ENCODE data around the gene RET.
"Not testable (repeated sequence)": the region's sequence is repeated elsewhere in the genome, so short reads cannot be mapped to it uniquely, and the experiment has no call there.

RET gene

DNA sequence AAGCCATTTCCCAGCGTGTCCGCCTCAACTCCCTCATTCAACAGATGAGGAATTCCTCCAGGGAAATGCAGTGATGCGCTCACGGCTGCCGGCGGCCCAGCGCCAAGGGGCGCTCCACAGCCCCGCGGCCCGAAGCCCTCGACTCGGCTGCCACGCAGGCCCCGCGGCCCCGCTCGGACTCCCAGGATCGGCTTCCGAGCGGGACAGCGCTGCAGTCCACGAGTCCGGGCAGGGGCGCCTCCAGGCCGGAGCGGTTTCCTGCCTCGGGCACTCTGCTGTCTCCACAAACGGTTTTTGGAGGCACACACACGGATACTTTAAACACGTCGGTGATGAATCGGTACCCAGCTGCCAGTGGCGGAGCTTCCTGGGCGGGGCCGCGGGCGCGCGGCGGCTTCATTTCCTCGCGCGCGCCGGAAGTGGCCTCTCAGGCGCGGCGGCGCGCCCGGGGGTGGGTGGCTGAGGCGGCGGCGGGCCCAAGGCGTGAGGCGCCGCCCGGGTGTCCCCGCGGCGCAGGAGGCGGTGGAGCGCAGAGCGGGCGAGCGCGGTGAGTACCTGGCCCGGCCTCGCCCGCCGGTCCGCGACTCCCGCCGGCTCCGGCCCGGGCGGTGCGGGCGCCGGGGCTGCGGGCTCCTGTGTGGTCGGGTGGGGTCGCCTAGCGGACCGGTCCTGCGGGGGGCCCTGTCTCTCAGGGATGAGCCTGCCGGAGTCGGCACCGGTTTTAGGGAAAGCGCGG, 61.3 kb downstream of the RET start, which contains the start of gene CSGALNACT2:
TSS of gene CSGALNACT2 (plus strand) at position 425 of the 736 bp plus-strand sequence. CDS start 16,705 bp downstream, outside the sequence.
- DNase-seq = peak; percentile 64 to 86 (median 76)

DNA sequence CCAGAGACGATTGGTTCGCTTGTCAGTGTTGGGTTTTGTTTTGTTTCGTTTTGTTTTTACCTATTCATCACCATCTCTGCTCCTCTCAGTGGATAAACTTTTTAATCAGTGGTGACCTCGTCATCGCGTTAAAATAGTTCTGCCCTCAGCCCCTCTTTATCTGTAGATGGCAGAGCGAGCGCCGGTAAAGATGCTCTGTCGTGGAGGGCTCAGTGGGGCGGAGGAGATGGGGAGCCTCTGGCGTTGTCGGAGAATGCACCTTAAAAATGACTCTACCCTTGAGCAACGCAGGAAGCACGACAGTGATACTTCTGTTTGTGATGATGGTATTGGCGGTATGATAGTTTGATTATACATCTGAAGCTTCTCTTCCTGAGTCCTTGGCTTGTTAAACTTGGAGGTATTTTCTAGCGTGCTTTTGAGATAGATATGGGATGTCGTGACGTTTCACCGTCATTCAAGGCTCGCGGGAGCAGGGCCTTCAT, 61.9 kb downstream of the RET start:
- DNase-seq = peak; percentile 12 to 41 (median 30)

DNA sequence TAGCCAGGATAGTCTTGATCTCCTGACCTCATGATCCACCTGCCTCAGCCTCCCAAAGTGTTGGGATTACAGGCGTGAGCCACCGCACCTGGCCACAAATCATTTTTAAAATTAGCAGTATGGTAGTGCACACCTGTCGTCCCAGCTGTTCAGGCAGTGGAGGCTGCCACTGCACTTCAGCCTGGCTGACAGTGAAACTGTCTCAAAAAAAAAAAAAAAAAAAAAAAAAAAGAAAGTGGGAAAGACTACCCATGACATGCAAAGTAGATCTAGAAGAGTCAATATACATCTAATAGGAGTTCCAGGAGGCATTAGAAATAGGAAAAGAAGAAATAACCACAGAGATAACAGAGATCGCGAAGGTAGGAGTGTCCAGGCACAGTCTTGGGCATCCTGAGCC, 64.6 kb downstream of the RET start:
- DNase-seq = no peak

DNA sequence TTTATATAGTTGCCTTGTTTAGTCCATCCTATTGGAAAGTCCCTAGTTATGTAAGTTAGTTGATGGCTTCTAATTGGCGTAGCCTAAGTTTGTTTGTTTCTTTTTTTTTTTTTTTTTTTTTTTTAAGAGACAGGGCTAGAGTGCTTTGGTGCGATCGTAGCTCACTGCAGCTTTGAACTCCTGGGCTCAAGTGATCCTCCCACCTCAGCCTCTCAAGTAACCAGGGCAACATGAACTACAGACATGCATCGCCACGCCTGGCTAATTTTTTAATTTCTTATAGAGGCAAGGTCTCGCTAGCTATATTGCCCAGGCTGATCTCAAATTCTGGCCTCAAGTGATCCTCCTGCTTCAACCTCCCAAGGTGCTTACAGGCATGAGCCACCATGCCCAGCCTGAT, 68.4 kb downstream of the RET start:
- no peak for DNase-seq

DNA sequence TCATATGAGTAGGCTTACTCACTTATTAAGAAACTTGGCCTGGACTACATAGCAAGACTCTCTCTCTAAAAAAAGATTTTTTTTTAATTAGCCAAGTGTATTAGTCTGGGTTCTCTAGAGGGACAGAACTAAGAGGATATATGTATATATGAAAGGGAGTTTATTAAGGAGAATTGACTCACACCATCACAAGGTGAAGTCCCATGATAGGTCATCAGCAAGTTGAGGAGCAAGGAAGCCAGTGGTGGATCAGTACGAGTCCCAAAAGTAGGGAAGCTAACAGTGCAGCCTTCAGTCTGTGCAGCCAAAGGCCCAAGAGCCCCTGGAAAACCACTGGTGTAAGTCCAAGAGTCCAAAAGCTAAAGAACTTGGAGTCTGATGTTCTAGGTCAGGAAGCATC, 69.1 kb downstream of the RET start:
- not testable (repeated sequence) for DNase-seq

DNA sequence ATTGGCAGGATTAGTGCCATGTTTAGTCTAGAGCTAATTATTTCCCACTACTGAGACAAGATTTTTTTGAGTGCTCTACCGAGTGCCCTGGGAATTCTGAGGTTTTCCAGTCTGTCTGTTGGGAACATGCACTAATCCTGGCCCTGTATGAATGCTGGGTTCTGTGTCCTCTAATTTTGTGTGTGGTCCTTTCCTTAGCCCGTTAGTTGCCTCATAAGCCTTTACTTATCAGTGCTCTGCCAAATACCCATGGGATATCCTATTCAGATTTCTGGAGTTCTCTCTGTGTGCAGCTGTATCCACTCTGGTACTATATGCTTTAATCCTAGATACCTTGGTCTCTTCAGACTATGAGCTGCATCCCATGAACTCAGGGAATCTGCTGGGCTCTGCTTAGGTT, 74.5 kb downstream of the RET start:
- DNase-seq = no peak

DNA sequence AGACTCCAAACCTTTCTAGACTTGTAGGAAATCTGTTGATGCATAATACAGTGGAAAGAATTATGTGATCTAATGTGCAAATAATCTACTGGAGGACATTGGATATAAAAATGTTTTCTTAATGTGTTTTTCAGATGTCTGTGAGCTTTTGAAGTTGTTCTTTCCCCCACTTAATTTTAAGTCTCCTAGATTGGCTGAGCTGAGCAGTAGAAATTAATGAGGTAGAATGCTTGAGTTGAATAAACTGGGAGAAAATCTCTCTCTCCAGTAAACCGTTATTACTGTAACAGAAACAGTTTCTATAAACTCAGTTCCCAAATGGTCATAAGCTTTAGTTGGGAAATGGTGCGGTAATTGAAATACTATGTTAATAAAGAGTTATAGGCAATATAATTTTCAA, 77.0 kb downstream of the RET start:
- DNase-seq = no peak

DNA sequence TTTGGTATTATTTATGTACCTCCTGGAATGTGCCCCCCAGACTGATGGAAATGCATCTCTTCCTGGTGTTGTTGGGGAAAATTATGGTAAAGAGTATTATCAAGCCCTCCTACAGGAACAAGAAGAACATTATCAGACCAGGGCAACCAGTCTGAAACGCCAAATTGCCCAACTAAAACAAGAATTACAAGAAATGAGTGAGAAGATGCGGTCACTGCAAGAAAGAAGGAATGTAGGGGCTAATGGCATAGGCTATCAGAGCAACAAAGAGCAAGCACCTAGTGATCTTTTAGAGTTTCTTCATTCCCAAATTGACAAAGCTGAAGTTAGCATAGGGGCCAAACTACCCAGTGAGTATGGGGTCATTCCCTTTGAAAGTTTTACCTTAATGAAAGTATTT, 78.4 kb downstream of the RET start:
- no peak for DNase-seq

DNA sequence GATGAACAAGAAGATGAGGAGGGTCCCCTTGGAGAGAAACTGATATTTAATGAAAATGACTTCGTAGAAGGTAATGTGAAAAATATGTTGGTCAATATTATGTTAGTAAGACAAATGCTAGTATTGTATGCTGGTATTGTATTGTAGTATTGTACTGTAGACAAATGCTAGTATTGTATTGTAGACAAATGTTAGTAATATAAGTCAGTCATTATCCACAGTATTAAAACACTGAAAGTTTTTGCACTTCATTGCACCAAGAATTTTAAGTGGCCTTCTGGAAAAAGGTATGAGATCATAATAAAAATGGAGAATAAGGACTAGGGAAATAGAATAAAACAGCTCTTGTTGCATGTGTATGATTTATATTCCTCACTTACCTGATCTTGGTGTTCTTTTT, 78.9 kb downstream of the RET start:
- DNase-seq = no peak

DNA sequence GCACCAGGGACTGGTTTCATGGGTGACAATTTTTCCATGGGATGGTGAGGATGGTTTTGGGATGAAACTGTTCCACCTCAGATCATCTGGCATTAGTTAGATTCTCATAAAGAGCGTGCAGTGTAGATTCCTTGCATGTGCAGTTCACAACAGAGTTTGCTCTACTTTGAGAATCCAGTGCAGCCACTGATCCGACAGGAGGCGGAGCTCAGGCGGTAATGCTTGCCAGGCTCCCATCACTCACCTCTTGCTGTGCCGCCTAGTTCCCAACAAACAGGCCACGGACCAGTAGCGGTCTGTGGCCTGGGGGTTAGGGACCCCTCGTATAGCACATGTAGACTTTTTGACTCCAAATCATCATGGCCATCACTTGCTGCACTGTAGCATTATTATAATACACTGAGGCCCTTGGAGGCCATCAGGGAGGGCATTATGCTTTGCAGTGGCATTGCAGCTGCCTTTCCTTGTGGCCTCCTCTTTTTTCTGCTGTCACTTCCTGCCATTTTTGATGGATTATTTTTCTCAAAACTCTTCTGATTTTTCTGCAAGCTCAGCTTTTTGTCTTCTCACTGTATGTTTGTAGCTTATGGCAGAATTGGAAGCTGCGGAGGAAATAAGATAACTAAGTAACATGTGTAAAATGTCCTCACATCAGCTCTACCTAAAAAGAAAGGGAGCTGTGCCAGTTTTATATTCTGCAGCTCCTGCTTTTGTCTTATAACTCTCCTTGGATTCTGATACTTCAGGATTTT, 79.9 kb downstream of the RET start:
- no peak for DNase-seq

DNA sequence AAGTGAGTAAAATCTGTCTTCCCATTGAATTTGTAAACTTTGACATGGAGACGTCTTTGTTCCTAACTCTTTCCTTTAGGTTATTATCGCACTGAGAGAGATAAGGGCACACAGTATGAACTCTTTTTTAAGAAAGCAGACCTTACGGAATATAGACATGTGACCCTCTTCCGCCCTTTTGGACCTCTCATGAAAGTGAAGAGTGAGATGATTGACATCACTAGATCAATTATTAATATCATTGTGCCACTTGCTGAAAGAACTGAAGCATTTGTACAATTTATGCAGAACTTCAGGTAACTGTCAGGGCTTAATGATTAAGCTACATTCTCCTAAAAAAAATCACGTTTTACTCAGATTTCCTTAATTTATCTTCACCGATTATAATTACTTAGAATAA, 81.8 kb downstream of the RET start:
- no peak for DNase-seq

DNA sequence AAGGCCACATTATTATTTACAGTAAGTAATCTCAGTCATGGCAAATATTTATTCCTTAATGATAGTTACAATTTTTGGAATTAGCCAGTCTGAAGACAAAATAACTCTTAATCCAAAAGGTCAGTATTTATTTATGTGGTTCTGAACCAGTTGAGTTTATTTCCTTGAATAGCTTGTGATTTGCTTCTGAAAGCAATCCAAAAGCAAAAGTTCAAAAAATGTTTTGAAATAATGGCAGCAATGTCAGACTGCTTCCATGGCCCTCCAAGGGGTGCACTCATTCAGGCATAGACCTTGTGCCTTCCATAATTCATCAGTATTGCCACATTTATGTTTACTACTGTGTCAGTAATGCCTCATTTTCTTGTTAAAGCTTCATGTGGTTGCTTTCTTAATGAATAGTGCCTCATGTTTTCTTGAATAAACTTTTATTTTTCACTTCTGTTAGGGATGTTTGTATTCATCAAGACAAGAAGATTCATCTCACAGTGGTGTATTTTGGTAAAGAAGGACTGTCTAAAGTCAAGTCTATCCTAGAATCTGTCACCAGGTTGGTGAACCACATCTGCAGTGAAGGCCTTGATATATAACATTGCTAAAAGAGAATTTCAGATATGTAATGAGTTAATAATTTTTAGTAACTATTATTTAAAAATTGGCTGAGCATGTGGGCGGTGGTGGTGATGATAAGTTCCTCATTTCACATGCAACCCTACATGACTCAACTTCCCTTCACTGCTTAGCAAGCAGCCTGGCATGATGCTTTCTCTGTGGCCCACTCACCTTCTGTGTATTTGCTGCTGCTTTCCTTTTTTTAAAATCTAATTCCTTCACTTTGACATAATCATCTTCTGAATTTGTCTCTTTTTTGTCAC, 83.4 kb downstream of the RET start:
- DNase-seq = peak in 1 of 4 experiments; percentile 11

DNA sequence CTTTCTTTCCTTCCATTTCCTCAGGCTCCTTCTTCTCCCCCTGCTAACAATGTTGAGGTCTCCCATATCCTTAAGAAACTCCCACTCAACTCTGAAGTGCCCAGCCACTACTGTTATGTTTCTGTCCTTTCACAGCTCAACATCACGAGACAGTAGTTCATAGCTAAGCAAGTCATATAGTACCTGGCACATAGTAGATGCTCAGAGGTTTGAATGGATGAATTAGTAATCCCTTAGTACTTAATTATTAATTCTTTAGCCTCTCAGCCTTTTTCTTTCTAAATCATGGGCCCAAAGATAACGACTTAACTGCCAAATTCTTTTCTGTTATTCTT, 84.0 kb downstream of the RET start:
- DNase-seq = no peak

DNA sequence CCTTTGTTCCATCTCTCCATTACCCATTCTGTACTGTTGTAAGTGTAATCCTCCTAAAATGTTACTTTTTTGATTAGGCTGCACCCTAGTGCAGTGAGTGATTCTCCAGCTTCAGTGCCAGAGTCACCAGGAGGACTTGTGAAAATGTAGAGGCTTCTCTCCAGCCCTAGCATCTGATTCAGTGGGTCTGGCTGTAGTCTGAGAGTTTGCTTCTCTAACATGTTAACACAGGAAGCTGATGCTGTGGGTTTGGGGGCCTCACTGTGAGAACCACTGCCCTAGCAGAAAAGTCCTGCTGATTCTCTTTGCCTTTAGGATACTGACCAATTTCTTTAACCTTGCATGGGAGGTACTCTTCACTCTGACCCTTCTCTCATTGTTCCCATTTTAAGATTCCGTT, 85.7 kb downstream of the RET start:
- DNase-seq = no peak

DNA sequence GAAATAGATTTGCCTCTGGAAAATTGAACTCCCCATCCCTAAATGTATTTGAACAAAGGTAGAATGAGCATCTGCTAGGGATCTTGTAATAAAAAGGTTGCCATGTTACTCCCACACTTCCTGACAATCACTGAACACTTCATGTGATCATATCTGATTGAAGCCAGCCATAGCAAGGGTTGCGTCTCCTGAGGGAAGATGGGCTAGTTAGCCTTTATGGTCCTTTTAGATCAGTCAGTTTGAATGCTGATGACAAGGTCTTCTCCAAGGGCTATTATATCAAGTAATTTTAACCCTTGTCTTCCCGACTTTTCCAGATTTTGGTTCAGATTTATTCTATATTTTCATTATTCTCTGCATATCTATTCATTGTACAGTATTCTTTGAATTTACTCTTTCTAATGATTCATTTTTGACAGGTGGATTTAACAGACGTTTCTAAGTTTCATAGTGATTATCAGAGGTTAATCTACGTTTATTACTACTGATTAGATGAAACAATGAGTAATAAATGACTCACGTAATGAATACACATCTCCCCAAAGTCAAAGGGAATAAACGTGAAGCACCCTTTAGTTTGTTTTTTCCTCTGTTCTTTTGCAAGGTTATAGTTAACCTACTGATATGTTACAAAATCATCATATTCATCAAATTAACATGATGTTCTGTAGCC, 89.5 kb downstream of the RET start:
- DNase-seq = no peak

DNA sequence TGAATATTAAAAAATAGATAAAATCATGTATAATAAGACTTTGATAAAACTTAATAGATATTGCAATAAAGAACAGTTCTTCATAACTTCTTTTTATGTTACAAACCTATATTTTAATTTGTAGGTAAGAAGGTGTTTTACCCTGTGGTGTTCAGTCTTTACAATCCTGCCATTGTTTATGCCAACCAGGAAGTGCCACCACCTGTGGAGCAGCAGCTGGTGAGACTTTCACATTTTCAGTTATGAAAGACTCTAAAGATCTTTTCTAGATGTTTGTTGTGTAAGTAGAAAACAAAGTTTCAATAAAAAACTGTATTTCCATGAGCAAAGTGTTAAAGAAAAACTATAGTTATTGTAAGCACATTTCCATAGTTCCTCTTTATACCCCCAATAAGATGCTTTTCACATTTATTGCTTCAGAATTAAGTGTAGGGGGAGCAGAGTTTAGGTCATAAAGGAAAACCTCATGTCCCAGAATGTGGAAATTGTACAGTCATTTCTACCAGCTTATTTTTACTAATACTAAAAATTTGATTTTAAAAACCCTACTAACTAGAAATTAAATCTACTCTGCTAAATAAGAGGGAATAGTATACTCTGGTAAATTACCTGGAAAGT, 90.1 kb downstream of the RET start:
- DNase-seq = no peak

DNA sequence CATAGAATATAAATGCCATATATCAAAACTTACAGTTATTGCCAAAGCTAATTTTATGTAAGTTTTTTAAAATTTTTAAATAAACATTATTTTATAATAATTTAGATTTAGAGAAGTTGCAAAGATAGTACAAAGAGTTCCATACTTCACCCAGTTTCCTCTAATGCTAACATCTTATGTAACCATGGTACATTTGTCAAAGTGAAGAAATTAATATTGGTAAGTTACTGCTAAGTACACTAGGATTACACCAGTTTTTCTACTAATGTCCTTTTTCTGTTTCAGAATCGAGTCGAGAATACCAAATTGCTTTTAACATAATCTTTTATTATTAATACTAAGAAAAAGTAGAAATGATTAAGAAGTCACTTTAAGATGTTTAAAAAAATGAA, 90.6 kb downstream of the RET start:
- no peak for DNase-seq

DNA sequence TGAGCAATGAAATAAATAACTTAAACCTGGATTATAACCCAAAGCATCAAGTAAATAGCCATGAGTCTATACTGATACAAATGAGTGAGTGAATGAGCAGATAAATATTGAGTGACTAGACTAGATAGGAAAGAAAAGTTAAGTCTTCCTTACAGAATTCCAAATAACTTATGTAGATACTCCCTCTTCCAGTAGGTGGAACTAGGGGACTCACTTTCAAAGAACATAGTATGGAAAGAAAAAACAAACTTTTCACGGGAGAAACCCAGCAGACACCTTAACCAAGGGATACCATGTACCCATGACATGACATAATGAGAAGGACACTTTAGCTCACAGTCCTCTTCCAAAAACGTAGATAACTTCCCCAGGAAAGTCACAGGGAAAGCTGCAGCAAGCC, 93.6 kb downstream of the RET start:
- no peak for DNase-seq

DNA sequence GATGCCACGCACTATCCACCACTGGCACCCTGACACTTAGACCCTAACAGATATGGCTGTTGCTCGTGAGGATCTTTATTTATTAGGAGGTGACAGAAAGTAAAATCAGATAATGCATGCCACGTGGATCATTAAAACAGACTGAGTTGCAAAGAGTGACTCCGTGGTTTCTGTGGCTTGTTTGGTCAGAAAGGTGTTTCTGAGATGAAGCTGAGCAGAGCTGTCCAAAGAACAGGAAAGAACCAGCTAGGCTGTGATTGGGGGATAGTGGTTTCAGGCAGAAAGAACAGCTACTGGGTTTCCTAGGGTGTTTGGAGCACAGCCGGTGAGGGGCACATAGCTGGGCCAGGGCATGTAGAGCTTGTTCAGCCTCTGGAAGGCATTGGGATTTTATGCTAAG, 95.8 kb downstream of the RET start:
- DNase-seq = no peak

DNA sequence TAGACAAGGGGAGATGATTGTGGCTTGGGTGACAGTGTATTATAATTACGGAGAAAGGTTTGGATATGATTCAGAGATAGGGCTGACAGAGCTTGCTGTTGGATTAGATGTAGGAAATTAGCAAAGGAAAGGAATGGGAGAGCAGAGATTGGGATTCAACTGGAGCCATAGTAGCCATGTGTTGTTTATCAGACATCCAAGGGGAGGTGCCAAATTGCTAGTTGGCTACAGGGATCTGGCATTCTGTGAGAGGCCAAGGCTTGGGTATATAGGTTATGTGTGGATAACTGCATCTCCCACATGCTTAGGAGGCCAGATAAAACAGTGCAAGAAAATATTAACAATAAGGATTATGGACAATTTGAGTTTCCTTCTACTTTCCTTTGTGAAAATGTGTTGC, 96.3 kb downstream of the RET start:
- no peak for DNase-seq

DNA sequence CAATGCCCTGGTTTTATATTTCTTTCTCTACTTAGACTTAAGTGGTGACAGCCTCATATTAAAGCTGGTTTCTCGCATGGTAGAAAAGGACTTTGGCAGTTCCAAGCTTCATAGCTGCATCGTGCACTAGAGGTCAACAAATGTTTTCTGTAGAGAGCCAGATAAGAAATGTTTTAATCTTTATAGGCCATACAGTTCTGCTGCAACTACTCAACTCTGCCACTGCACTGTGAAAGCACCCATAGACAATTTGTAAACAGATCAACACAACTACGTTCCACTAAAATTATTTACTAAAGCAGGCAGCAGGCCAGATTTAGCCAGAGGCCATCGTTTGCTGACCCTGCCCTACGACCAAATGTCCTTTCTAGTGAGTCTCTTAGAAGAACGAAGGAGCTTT, 98.1 kb downstream of the RET start:
- no peak for DNase-seq

DNA sequence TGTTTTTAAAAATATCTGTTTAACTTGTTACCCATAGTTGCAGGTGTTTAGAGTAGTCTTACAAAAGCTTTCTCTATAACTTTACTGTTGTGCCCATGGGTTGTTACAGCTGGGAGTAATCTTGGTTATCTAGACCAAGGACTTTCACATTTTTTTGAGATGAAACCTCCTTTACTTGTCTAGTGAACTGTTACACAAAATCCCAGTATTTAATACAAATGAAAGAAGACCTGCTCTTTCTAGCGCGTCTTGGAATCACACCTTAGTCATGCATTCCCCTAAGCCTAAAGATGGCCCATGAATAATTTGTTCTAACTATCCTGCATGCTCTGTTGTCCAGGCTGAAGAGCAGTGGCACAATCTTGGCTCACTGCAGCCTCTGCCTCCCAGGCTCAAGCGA, 99.4 kb downstream of the RET start:
- no peak for DNase-seq

DNA sequence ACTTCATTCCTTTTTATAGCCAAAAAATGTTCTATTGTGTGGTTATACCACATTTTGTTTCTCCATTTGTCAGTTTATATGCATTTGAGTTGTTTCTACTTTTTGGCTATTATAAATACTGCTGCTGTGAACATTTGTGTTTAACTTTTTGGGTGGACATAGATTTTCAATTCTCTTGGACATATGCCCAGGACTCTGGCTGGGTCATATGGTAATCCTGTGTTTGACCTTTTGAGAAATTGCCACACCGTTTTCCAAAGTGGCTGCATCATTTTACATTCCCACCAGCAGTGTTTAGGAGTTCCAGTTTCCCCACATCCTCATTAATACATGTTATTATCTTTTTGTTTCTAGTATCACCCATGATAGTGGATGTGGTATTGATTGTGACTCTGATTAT, 100.7 kb downstream of the RET start:
- no peak for DNase-seq

Data from activated CD4-positive, CD25-positive, alpha-beta regulatory T cell (primary cell).